Measurements from ENCODE around the gene PBOV1. TPM values are rescaled to one million over a fixed set of nuclear protein-coding genes. Genes with fewer than 3 reads are reported as not detected.

Gene PBOV1
- total and polyA plus RNA-seq, 9 donors = not detected

DNA sequence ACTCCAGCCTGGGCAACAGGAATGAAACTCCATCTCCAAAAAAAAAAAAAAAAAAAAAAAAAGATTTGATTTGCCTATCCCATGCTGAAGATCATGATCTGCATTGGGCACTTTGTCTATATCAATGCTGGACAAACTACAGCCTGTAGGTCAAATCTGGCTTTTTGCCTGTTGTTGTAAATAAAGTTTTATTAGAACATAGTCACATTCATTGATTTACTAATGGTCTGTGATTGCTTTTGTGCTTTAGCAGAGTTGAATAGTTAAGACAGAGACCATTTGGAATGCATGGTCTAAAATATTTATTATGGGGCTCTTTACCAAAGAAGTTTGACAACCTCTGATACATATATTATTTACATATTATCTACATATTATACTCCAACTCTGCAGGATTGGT, 14.0 kb downstream of the PBOV1 start:
- TF ChIP-seq EP300 (IDR thresholded peaks at IDR 0.05) = no peak
- no peak for TF ChIP-seq CTCF (IDR thresholded peaks at IDR 0.05)
- no peak for TF ChIP-seq POLR2A (IDR thresholded peaks at IDR 0.05)
- Histone ChIP-seq H3K4me1 (ENCODE audit: insufficient read depth) (no peaks in the 10 kb centered on the region), H3K9me3 (no peaks in the 10 kb centered on the region), H3K36me3 (no peaks in the 10 kb centered on the region), H3K27me3 (no peaks in the 10 kb centered on the region), H3K27ac (no peak overlapping the region), H3K4me3 (no peak overlapping the region)
- no peak for DNase-seq
- intact Hi-C loops (cut with DNase I) = no loop called here

- 85 to 90% (median 89%) methylated on average over 2 of the region's 2 CpGs for WGBS, 3 donors
- DNase-seq = no peak
- intact Hi-C loops (cut with DNase I) = no loop called here
- H3K9me3 ChIP-seq = no peaks in the 10 kb centered on the region
- H3K4me3 ChIP-seq = no peak overlapping the region
- H3K27ac ChIP-seq = no peak overlapping the region
- no peaks in the 10 kb centered on the region for H3K4me1 ChIP-seq (ENCODE audit: insufficient read depth)
- H3K36me3 ChIP-seq = no peaks in the 10 kb centered on the region
- TF ChIP-seq POLR2A (IDR thresholded peaks at IDR 0.05) (no peak), CTCF (IDR thresholded peaks at IDR 0.05) (no peak), EP300 (IDR thresholded peaks at IDR 0.05) (no peak)
- H3K27me3 ChIP-seq = no peaks in the 10 kb centered on the region
These were observed 15.0 kb downstream of the PBOV1 start for GRCh38 chr6:138203315-138203714.

- H3K4me3 ChIP-seq = no peak overlapping the region
- intact Hi-C loops (cut with DNase I) = no loop called here
- no peak overlapping the region for H3K27ac ChIP-seq
- H3K36me3 ChIP-seq = no peaks in the 10 kb centered on the region
- no peaks in the 10 kb centered on the region for H3K27me3 ChIP-seq
- H3K4me1 ChIP-seq (ENCODE audit: insufficient read depth) = no peaks in the 10 kb centered on the region
- DNase-seq = no peak
- TF ChIP-seq EP300 (IDR thresholded peaks at IDR 0.05) (no peak), CTCF (IDR thresholded peaks at IDR 0.05) (no peak), POLR2A (IDR thresholded peaks at IDR 0.05) (no peak)
- no peaks in the 10 kb centered on the region for H3K9me3 ChIP-seq
- 89 to 93% (median 93%) methylated on average over 4 of the region's 4 CpGs for WGBS, 3 donors
These were observed 16.5 kb downstream of the PBOV1 start for GRCh38 chr6:138201836-138202235.

DNA sequence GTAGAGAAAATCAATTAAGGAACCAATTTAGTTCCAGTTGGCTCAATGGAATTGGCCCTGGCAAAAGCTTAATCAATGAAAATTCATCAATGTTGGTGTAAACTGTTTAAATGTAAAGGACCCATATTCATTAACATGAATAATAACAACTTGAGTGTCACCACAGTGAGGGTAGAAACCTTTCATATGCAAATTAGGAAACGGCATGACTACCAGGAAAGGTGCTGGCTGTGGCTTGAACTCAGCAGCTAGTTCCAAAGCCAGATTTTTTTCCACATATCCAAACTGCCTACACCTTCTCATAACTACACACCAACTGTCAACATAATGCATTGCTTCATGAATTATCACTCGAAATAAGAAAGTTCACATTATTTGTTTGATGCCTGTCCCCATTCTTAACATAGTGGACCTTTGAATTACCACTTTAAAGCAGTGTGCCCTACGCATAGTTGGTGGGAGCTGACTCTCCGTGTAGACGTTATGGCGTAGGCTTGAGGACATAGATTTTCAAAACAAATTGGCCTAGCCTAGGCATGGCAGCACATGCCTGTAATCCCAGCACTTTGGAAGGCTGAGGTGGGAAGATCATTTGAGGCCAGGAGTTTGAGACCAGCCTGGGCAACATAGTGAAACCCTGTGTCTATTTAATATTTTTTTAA, 19.7 kb downstream of the PBOV1 start:
- TF ChIP-seq EP300 (IDR thresholded peaks at IDR 0.05) (no peak), CTCF (IDR thresholded peaks at IDR 0.05) (no peak), POLR2A (IDR thresholded peaks at IDR 0.05) (no peak)
- H3K4me3 ChIP-seq = no peak overlapping the region
- WGBS, 3 donors = 48 to 59% (median 52%) methylated on average over 6 of the region's 6 CpGs
- no peaks in the 10 kb centered on the region for H3K27me3 ChIP-seq
- H3K9me3 ChIP-seq = no peaks in the 10 kb centered on the region
- H3K27ac ChIP-seq = no peak overlapping the region
- no peaks in the 10 kb centered on the region for H3K4me1 ChIP-seq (ENCODE audit: insufficient read depth)
- no peaks in the 10 kb centered on the region for H3K36me3 ChIP-seq
- no peak for DNase-seq
- intact Hi-C loops (cut with DNase I) = no loop called here
